Adrenal gland (tissue), 5 donors: ENCODE data around the gene CERCAM.

ENCODE experiments used
- POLR2A ChIP-seq, 2 donors: fragments of 450-650 bp; IDR thresholded peaks; one replicate each; pipeline ENCODE4 v1.6.1; 2017; ENCODE audit warnings: antibody characterized with exemption in 2 of 2, mild to moderate bottlenecking in 2 of 2, moderate library complexity in 1 of 2
- TF ChIP-seq, protein P1 (sequence below), 6 experiments: fragments of 450-650 bp in 4 of 6; fragments of 200-600 bp in 2 of 6; sonication (generic) in 1 of 6; IDR thresholded peaks; 1 replicate in 5 of 6; 2 replicates in 1 of 6; pipeline versions ENCODE4 v1.5.1 to v1.8.0; 2016 to 2021; ENCODE audit warnings: antibody characterized with exemption in 6 of 6, mild to moderate bottlenecking in 2 of 6, moderate library complexity in 1 of 6
- donor health status: DM: no; HTN: no; CAD: no.

GRCh38 chr9:128454991-128455390, 34.3 kb downstream of the CERCAM start:
- TF ChIP-seq, protein P1, sequence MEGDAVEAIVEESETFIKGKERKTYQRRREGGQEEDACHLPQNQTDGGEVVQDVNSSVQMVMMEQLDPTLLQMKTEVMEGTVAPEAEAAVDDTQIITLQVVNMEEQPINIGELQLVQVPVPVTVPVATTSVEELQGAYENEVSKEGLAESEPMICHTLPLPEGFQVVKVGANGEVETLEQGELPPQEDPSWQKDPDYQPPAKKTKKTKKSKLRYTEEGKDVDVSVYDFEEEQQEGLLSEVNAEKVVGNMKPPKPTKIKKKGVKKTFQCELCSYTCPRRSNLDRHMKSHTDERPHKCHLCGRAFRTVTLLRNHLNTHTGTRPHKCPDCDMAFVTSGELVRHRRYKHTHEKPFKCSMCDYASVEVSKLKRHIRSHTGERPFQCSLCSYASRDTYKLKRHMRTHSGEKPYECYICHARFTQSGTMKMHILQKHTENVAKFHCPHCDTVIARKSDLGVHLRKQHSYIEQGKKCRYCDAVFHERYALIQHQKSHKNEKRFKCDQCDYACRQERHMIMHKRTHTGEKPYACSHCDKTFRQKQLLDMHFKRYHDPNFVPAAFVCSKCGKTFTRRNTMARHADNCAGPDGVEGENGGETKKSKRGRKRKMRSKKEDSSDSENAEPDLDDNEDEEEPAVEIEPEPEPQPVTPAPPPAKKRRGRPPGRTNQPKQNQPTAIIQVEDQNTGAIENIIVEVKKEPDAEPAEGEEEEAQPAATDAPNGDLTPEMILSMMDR (IDR thresholded peaks at IDR 0.05): no peak
- no peak for TF ChIP-seq POLR2A (IDR thresholded peaks at IDR 0.05)
